Nucleus accumbens (tissue), 56 donors: Measurements from ENCODE around the gene MYOT.

Experiments
- DNase-seq, 56 donors: peaks; one replicate each; lab custom pipeline; 2025; lab: John Stamatoyannopoulos, UW

MYOT gene

GRCh38 chr5:137894586-137894985 lies 26.9 kb downstream of the MYOT start:
- DNase-seq = no peak

- no peak for DNase-seq
Measured at GRCh38 chr5:137896560-137896959, 28.9 kb downstream of the MYOT start.

- DNase-seq = no peak
Measured at GRCh38 chr5:137899493-137899892, 31.8 kb downstream of the MYOT start.

GRCh38 chr5:137901011-137901817 lies 33.6 kb downstream of the MYOT start:
- peak in 1 of 56 donors; percentile 9 for DNase-seq

- no peak for DNase-seq
Measured at GRCh38 chr5:137902408-137903133, 34.9 kb downstream of the MYOT start.

GRCh38 chr5:137914758-137915157 lies 47.1 kb downstream of the MYOT start:
- no peak for DNase-seq

- no peak for DNase-seq
Measured at GRCh38 chr5:137916923-137917322, 49.3 kb downstream of the MYOT start.

- DNase-seq = peak in 1 of 56 donors; percentile 18
Measured at GRCh38 chr5:137921931-137922330, 54.3 kb downstream of the MYOT start.

- DNase-seq = no peak
Measured at GRCh38 chr5:137923856-137924255, 56.2 kb downstream of the MYOT start.

- no peak for DNase-seq
Measured at GRCh38 chr5:137932800-137933199, 65.1 kb downstream of the MYOT start.

GRCh38 chr5:137933491-137933911 lies 65.8 kb downstream of the MYOT start:
- no peak for DNase-seq

- no peak for DNase-seq
Measured at GRCh38 chr5:137935190-137935589, 67.5 kb downstream of the MYOT start.

- DNase-seq = no peak
Measured at GRCh38 chr5:137935694-137936093, 68.0 kb downstream of the MYOT start.
